NAMALWA (cell line): Measurements from ENCODE around the gene WDR82.
"Not testable (repeated sequence)": the region's sequence is repeated elsewhere in the genome, so short reads cannot be mapped to it uniquely, and the experiment has no call there.

ENCODE experiments used
- DNase-seq: peaks from one replicate; pipeline ENCODE4 v3.0.0-alpha.2; 2015; ENCODE audit warnings: low spot score

WDR82 gene

GRCh38 chr3:52289747-52290595 is 11.5 kb upstream of the WDR82 start:
- DNase-seq = no peak

- DNase-seq = no peak
Observed at GRCh38 chr3:52289338-52289746, 10.9 kb upstream of the WDR82 start.

GRCh38 chr3:52288674-52289073 is 10.2 kb upstream of the WDR82 start:
- DNase-seq = no peak

GRCh38 chr3:52286777-52287110 is 8.3 kb upstream of the WDR82 start:
- DNase-seq = no peak

GRCh38 chr3:52284051-52284450 is 5.6 kb upstream of the WDR82 start:
- DNase-seq = not testable (repeated sequence)

GRCh38 chr3:52283306-52283705 is 4.9 kb upstream of the WDR82 start:
- no peak for DNase-seq

GRCh38 chr3:52281981-52282801 is 3.7 kb upstream of the WDR82 start:
- DNase-seq = no peak

GRCh38 chr3:52280050-52280461 is 1.6 kb upstream of the WDR82 start:
- DNase-seq = no peak

- no peak for DNase-seq
Observed at GRCh38 chr3:52279596-52279995, 1.1 kb upstream of the WDR82 start.

GRCh38 chr3:52277972-52278509 is 408 bp downstream of the WDR82 start:
- peak; percentile 55 for DNase-seq

GRCh38 chr3:52277071-52277964 is 1.1 kb downstream of the WDR82 start:
- DNase-seq = peak; percentile 74

- DNase-seq = not testable (repeated sequence)
Observed at GRCh38 chr3:52274781-52275180, 3.7 kb downstream of the WDR82 start.

GRCh38 chr3:52272831-52273230 is 5.6 kb downstream of the WDR82 start:
- DNase-seq = no peak

GRCh38 chr3:52272172-52272571 is 6.3 kb downstream of the WDR82 start:
- not testable (repeated sequence) for DNase-seq

- no peak for DNase-seq
Observed at GRCh38 chr3:52270252-52270754, 8.1 kb downstream of the WDR82 start.

- DNase-seq = no peak
Observed at GRCh38 chr3:52269776-52270175, 8.7 kb downstream of the WDR82 start.

- DNase-seq = no peak
Observed at GRCh38 chr3:52268036-52268435, 10.4 kb downstream of the WDR82 start.

GRCh38 chr3:52265387-52265786 is 13.1 kb downstream of the WDR82 start:
- no peak for DNase-seq

- no peak for DNase-seq
Observed at GRCh38 chr3:52262447-52262846, 16.0 kb downstream of the WDR82 start.

- DNase-seq = no peak
Observed at GRCh38 chr3:52259448-52259847, 19.0 kb downstream of the WDR82 start.

GRCh38 chr3:52259035-52259434 is 19.4 kb downstream of the WDR82 start:
- no peak for DNase-seq

- DNase-seq = no peak
Observed at GRCh38 chr3:52257911-52258310, 20.5 kb downstream of the WDR82 start.
